ENCODE data around the gene MDH2.
"Not testable (repeated sequence)": the region's sequence is repeated elsewhere in the genome, so short reads cannot be mapped to it uniquely, and the experiment has no call there.

Gene MDH2

DNA sequence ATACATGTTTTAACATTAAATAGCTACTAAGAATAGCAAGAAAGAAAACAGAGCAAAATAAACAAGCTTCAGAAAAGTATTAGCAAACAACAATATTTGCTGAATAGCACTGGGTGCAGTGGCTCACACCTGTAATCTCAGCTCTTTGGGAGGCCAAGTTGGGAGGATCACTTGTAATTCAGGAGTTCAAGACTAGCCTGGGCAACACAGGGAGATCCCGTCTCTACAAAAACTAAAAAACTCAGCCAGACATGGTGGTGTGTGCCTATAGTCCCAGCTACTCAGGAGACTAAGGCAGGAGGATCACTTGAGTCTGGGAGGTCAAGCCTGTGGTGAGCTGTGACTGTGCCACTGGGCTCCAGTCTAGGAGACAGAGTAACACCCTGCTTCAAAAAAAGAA, 66.8 kb downstream of the MDH2 start:
- DNase-seq = not testable (repeated sequence)

All from cortex of kidney (tissue), 1 donor.